ENCODE results near the gene PROM1. TPM values are rescaled to one million over a fixed set of nuclear protein-coding genes. Genes with fewer than 3 reads are reported as not detected.

The PROM1 gene
- total and polyA plus RNA-seq, 2 of the 13 experiments (the other 11 are each of a cell fraction or from before 2014, with no cell fraction given), result 3.9 to 16.4 TPM

DNA sequence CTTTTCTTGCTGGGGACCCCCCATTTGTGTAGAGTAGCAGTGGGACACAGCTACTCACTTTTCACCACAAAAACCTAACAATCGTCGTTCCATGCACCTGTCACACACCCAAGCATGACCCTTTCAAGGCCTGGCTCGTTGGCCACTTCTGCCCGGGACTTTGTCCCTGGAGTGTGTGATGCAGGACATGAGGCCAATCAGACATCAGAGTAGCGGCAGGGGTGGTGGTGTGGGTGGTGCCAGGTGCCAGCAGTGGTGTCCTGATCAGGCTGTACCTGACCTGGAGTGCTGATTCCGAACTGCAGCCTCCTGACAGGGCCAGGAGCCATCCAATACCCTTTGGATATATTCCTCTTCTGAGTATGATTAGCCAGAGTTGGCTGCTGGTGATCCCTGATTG, 23.1 kb upstream of the PROM1 start:
- peaks cover 2 to 22% of the 10 kb centered on the region in 2 experiments; a peak in 2 of 5 replicates for H3K27me3 ChIP-seq (ENCODE audit: control insufficient read depth in 1 of 2, insufficient read depth in 2 of 2, low read length in 2 of 2)
- WGBS (ENCODE audit: low lambda C conversion rate), result 57% methylated on average over 2 of the region's 6 CpGs
- ATAC-seq, result no peak
- intact Hi-C loops (cut with micrococcal nuclease; ENCODE audit: unreplicated experiment) (no loop called here), in situ Hi-C loops (cut with HindIII; ENCODE audit: extremely low pct_ligation_motif_present, low pct_unique_long_range_greater_than_20kb) (no loop called here)
- no peak overlapping the region for H3K27ac ChIP-seq (ENCODE audit: extremely low read length, insufficient read depth, low read length)
- H3K4me1 ChIP-seq (ENCODE audit: insufficient read depth, low read length), result peaks cover 24% of the 10 kb centered on the region
- CTCF ChIA-PET (ENCODE audit: low intra/inter-chr PET ratio, low total read pairs), result no interaction called here
- BruUV-seq (replicated peaks), result no TSS peak
- no peak for FAIRE-seq
- DNase-seq (ENCODE audit: low spot score), result no peak
- no peaks in the 10 kb centered on the region for H3K79me2 ChIP-seq (ENCODE audit: insufficient read depth, low read length)
- H3K4me3 ChIP-seq (replicated peaks in 1 of 3; ENCODE audit: insufficient read depth in 1 of 3, low read depth in 2 of 3, low read length in 3 of 3), result no peak overlapping the region
- no peaks in the 10 kb centered on the region for H4K20me1 ChIP-seq (ENCODE audit: insufficient read depth, low read length)
- POLR2A ChIA-PET, result no interaction called here
- H3K9ac ChIP-seq (ENCODE audit: insufficient read depth, low read depth, low read length), result no peak overlapping the region
- no peak overlapping the region for H2AFZ ChIP-seq (ENCODE audit: low read length)
- H3K4me2 ChIP-seq (ENCODE audit: low read depth, low read length), result no peak overlapping the region
- no peaks in the 10 kb centered on the region for H3K9me3 ChIP-seq (ENCODE audit: low read length)
- H3K36me3 ChIP-seq (replicated peaks in 1 of 2; ENCODE audit: control insufficient read depth in 1 of 2, insufficient read depth in 2 of 2, low read length in 2 of 2), result no peaks in the 10 kb centered on the region
- TF ChIP-seq REL (CRISPR knock-in tag; conservative IDR thresholded peaks at IDR 0.05) (no peak), ZKSCAN8 (CRISPR knock-in tag; IDR thresholded peaks at IDR 0.05; ENCODE audit: borderline replicate concordance) (no peak), HMG20B (CRISPR knock-in tag; conservative IDR thresholded peaks at IDR 0.05) (no peak), HNF4G (IDR thresholded peaks at IDR 0.05; ENCODE audit: borderline replicate concordance, low read depth, low read length) (no peak), HNF4G (CRISPR knock-in tag; IDR thresholded peaks at IDR 0.05; ENCODE audit: borderline replicate concordance, low read depth) (no peak), MED13 (CRISPR knock-in tag; IDR thresholded peaks at IDR 0.05) (no peak), YEATS4 (CRISPR knock-in tag; IDR thresholded peaks at IDR 0.05; ENCODE audit: borderline replicate concordance) (no peak), STAT6 (CRISPR knock-in tag; IDR thresholded peaks at IDR 0.05; ENCODE audit: borderline replicate concordance) (no peak), ZNF687 (CRISPR knock-in tag; IDR thresholded peaks at IDR 0.05) (no peak), FOXA1 (IDR thresholded peaks at IDR 0.05) (no peak), FOXA1 (CRISPR knock-in tag; IDR thresholded peaks at IDR 0.05) (no peak), AHDC1 (CRISPR knock-in tag; IDR thresholded peaks at IDR 0.05; ENCODE audit: borderline replicate concordance) (no peak), DNMT1 (CRISPR knock-in tag; IDR thresholded peaks at IDR 0.05) (no peak), ZZZ3 (CRISPR knock-in tag; IDR thresholded peaks at IDR 0.05; ENCODE audit: borderline replicate concordance) (no peak)

Data from HepG2 (cell line).